HL-60 (cell line): ENCODE data around the gene NAV2.
"Not testable (repeated sequence)": the region's sequence is repeated elsewhere in the genome, so short reads cannot be mapped to it uniquely, and the experiment has no call there.

Experiments
- DNase-seq, 2 experiments: peaks; one replicate each; pipeline ENCODE4 v3.0.0-alpha.2; 2010 to 2020; ENCODE audit warnings: low read depth in 1 of 2, low spot score in 1 of 2
- H3K27ac ChIP-seq: fragments of 250-450 bp; sonication (Bioruptor Pico); replicated peaks from 2 replicates; pipeline ENCODE4 v1.5.1; 2020; ENCODE audit warnings: mild to moderate bottlenecking, moderate library complexity
- H3K27me3 ChIP-seq: fragments of 250-450 bp; sonication (Bioruptor Pico); 2 replicates; pipeline ENCODE4 v1.5.1; 2021; ENCODE audit warnings: mild to moderate bottlenecking, moderate library complexity; ENCODE audit not compliant: insufficient read depth, poor library complexity, severe bottlenecking
- H3K4me3 ChIP-seq: replicated peaks from 2 replicates; pipeline ENCODE4 v1.5.1; 2011; ENCODE audit warnings: mild to moderate bottlenecking, control low read depth, low read length; ENCODE audit not compliant: insufficient read depth
- GABPA ChIP-seq: IDR thresholded peaks from 2 replicates; pipeline ENCODE4 v1.6.1; 2012; ENCODE audit warnings: low read depth
- POLR2AphosphoS5 ChIP-seq: IDR thresholded peaks from 2 replicates; pipeline ENCODE4 v1.6.1; 2012; ENCODE audit warnings: low read depth
- SPI1 ChIP-seq: IDR thresholded peaks from 2 replicates; pipeline ENCODE4 v1.6.1; 2012; ENCODE audit warnings: low read depth, mild to moderate bottlenecking, borderline replicate concordance
- TF ChIP-seq, protein P1 (sequence below): IDR thresholded peaks from 2 replicates; pipeline ENCODE4 v1.6.1; 2012; ENCODE audit warnings: low read depth; ENCODE audit not compliant: insufficient replicate concordance
- TF ChIP-seq, protein P2 (sequence below): IDR thresholded peaks from one replicate; pipeline ENCODE4 v1.5.1; 2011; ENCODE audit warnings: low read length, control low read depth, inconsistent platforms; ENCODE audit not compliant: insufficient read depth

Gene NAV2

DNA sequence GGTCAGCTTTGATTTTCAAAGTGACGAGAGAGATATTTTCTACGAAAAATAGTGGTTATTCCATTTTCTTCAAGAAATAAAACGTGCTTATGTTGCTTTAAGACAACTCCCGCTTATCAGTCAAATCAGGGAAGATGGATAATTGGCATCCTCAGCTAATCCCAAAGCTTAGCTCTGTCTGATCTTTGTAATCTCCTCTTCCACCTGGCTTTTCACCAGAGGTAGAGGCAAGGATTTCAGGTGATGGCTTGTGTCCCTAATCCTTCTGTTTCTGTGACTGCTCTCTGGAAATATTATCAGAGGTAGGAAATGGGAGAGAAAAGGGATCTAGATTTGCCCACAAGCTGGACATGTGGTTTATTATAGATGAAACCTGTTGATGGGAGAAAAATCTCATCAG, 368.7 kb downstream of the NAV2 start:
- TF ChIP-seq POLR2AphosphoS5 (no peak), SPI1 (no peak), GABPA (no peak)
- TF ChIP-seq, protein P1, sequence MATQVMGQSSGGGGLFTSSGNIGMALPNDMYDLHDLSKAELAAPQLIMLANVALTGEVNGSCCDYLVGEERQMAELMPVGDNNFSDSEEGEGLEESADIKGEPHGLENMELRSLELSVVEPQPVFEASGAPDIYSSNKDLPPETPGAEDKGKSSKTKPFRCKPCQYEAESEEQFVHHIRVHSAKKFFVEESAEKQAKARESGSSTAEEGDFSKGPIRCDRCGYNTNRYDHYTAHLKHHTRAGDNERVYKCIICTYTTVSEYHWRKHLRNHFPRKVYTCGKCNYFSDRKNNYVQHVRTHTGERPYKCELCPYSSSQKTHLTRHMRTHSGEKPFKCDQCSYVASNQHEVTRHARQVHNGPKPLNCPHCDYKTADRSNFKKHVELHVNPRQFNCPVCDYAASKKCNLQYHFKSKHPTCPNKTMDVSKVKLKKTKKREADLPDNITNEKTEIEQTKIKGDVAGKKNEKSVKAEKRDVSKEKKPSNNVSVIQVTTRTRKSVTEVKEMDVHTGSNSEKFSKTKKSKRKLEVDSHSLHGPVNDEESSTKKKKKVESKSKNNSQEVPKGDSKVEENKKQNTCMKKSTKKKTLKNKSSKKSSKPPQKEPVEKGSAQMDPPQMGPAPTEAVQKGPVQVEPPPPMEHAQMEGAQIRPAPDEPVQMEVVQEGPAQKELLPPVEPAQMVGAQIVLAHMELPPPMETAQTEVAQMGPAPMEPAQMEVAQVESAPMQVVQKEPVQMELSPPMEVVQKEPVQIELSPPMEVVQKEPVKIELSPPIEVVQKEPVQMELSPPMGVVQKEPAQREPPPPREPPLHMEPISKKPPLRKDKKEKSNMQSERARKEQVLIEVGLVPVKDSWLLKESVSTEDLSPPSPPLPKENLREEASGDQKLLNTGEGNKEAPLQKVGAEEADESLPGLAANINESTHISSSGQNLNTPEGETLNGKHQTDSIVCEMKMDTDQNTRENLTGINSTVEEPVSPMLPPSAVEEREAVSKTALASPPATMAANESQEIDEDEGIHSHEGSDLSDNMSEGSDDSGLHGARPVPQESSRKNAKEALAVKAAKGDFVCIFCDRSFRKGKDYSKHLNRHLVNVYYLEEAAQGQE = no peak
- TF ChIP-seq, protein P2, sequence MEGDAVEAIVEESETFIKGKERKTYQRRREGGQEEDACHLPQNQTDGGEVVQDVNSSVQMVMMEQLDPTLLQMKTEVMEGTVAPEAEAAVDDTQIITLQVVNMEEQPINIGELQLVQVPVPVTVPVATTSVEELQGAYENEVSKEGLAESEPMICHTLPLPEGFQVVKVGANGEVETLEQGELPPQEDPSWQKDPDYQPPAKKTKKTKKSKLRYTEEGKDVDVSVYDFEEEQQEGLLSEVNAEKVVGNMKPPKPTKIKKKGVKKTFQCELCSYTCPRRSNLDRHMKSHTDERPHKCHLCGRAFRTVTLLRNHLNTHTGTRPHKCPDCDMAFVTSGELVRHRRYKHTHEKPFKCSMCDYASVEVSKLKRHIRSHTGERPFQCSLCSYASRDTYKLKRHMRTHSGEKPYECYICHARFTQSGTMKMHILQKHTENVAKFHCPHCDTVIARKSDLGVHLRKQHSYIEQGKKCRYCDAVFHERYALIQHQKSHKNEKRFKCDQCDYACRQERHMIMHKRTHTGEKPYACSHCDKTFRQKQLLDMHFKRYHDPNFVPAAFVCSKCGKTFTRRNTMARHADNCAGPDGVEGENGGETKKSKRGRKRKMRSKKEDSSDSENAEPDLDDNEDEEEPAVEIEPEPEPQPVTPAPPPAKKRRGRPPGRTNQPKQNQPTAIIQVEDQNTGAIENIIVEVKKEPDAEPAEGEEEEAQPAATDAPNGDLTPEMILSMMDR = no peak
- Histone ChIP-seq H3K27me3 (no peaks in the 10 kb centered on the region), H3K4me3 (no peak overlapping the region), H3K27ac (no peak overlapping the region)
- DNase-seq = no peak

DNA sequence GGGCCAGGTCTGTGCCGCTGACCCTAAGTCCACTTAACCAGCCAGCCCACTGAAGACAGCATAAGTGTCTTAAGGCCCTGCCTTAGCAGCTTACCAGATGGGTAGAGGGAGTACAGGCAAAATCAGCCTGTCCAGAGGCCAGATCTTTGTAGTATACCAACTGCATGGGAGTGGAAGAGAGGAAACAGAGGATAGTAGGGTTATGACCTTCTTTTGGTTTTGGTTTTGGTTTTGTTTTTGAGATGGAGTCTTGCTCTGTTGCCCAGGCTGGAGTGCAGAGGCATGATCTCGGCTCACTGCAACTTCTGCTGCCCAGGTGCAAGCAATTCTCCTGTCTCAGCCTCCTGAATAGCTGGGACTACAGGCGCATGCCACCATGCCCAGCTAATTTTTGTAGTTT, 371.2 kb downstream of the NAV2 start:
- not testable (repeated sequence) for H3K27ac ChIP-seq, H3K4me3 ChIP-seq, DNase-seq, H3K27me3 ChIP-seq

DNA sequence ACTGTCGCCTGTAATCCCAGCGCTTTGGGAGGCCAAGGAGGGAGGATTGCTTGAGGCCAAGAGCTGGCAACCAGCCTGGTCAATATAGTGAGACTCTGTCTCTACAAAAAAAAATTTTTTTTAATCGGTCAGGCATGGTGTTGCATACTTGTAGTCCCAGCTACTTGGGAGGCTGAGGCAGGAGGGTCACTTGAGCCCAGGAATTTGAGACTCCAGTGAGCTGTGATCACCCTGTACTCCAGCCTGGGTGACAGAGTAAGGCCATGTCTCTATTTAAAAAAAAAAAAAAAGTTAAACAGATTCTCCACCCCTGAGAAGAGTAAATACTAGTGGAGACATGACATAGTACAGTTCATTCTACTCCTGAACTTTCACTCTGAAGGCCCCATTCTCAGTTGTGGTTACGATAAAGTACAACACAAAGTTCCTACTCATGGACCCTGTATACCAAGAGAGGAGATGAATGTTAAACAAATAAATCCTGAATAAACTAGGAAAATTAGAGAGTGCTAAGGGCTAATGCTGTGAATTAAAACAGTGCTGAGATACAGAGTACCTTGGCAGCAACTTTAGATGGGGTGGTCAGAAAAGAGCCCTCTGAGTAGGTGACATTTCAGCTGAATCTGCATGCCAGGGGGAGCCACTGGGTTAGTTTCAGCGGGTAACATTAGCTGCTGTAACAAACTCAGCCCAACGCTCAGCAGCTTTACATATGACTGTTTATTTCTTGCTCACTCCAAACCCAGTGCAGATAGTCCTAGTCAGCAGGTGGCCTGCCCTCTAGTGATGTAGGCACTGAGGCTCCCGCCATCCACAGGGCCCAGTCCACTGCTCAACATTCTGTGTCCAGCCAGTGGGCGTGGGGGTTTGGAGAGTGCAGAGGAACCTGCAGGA, 372.5 kb downstream of the NAV2 start:
- Histone ChIP-seq H3K27me3 (peaks cover 1% of the 10 kb centered on the region), H3K27ac (no peak overlapping the region), H3K4me3 (no peak overlapping the region)
- TF ChIP-seq SPI1 = no peak
- TF ChIP-seq, protein P1 = no peak
- TF ChIP-seq, protein P2 = no peak
- TF ChIP-seq POLR2AphosphoS5 = no peak
- no peak for TF ChIP-seq GABPA
- DNase-seq = no peak

DNA sequence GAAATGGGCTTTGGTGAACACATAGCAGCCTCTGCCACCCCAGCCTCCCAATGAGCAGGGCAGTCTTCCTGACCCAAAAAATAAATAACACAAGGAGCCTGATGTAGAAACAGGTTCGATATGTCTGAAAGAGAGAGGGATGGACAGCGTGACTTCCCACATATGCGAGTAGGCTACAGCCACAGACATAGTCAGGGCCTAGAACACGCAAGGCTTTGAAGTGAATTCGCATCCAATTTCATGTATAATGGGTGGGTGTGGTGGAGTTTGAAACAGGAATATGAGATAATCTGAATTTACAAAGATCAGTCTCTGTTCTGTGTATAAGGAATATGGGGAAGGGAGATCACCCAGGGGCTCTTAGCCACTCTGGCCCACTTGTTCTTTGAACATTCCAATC, 373.3 kb downstream of the NAV2 start:
- no peak overlapping the region for H3K4me3 ChIP-seq
- DNase-seq = no peak
- TF ChIP-seq, protein P2 = no peak
- TF ChIP-seq, protein P1 = no peak
- TF ChIP-seq SPI1 (no peak), POLR2AphosphoS5 (no peak), GABPA (no peak)
- H3K27ac ChIP-seq = no peak overlapping the region
- peaks cover 2% of the 10 kb centered on the region for H3K27me3 ChIP-seq
